ENCODE results near the gene TMLHE. TPM values are rescaled to one million over a fixed set of nuclear protein-coding genes. Genes with fewer than 3 reads are reported as not detected.
"Not testable (repeated sequence)": the region's sequence is repeated elsewhere in the genome, so short reads cannot be mapped to it uniquely, and the experiment has no call there.

The TMLHE gene

DNA sequence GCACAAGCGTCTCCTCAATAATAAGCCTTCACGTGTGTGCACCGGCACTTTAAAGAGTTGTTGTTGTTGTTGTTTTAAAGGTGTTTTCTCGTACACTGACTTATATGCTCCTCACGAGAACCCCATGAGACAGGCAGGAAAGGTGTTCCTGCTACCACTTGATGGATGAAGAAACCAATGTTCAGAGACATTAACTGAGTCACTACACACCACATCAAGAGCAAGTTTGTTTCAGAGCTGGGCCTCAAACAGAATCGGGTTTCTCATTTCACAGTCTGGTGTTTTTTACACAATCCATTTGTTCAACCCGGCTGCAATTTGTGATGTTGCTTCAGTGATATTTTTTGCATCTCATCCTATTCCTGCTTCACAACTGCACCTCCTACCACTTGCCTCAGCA lies 135.6 kb downstream of the TMLHE start:
- not testable (repeated sequence) for H3K9ac ChIP-seq (ENCODE audit: low read depth, low read length); H3K27me3 ChIP-seq (ENCODE audit: control insufficient read depth, insufficient read depth, low read length); H3K4me3 ChIP-seq (ENCODE audit: low read length); H3K36me3 ChIP-seq (ENCODE audit: insufficient read depth, low read length); H3K9me3 ChIP-seq (replicated peaks; ENCODE audit: low read length); H3K4me1 ChIP-seq (ENCODE audit: control insufficient read depth, insufficient read depth, low read length); H3K4me2 ChIP-seq (ENCODE audit: low read length)

DNA sequence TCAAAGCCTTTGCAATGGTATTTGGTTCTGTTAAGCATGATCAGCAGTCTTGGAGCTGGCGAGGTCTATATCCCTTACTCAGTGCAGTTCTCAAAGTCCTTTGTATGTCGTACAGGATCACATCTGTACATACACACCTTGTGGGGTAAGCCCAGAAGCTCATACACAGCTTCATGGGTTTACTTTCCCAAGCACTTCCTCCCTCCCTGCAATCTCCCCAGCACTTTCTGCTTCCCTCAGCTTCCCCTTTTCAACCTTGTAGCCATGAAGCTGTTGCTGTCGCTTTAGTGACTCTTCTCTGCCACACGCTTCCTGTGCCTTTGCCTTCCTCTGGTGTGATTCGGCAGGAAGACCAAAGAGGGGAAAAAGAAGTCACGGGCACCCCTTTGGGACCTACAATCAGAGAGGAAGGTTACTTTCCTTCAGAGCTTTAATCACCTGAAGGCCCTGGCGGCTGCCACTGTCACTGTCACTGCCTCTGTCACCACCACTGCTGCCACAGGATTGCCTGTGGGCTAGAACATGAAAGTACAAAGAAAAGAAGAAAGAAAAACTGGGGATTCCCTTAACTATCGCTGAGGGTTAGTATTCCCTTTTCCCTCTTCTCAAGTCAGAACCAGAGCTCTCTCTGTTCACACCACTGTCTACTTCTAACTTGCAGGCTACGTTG lies 146.3 kb downstream of the TMLHE start:
- not testable (repeated sequence) for H3K9me3 ChIP-seq (replicated peaks; ENCODE audit: low read length); H3K9ac ChIP-seq (ENCODE audit: low read depth, low read length); H3K36me3 ChIP-seq (ENCODE audit: insufficient read depth, low read length); H3K4me3 ChIP-seq (ENCODE audit: low read length); H3K4me1 ChIP-seq (ENCODE audit: control insufficient read depth, insufficient read depth, low read length); H3K27me3 ChIP-seq (ENCODE audit: control insufficient read depth, insufficient read depth, low read length); H3K4me2 ChIP-seq (ENCODE audit: low read length)

DNA sequence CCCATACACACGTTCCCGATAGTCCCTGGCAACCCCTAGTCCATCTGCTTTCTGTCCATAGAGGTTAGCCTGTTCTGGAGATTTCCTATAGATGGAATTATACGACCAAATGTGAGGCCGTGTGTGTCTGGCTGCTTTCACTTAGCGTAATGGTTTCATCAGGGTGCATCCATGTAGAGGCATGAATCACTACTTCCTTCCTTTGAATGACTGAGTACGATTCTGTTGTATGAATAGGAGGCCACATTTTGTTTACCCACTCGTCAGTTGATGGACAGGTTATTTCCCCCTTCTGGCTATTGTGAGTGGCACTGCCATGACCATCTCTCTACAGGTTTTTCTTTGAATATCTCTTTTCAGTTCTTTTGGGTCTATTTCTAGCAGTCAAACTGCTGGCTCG lies 152.3 kb downstream of the TMLHE start:
- not testable (repeated sequence) for H3K4me1 ChIP-seq (ENCODE audit: control insufficient read depth, insufficient read depth, low read length); H3K4me2 ChIP-seq (ENCODE audit: low read length); H3K9ac ChIP-seq (ENCODE audit: low read depth, low read length); H3K36me3 ChIP-seq (ENCODE audit: insufficient read depth, low read length); H3K27me3 ChIP-seq (ENCODE audit: control insufficient read depth, insufficient read depth, low read length); H3K9me3 ChIP-seq (replicated peaks; ENCODE audit: low read length); H3K4me3 ChIP-seq (ENCODE audit: low read length)

DNA sequence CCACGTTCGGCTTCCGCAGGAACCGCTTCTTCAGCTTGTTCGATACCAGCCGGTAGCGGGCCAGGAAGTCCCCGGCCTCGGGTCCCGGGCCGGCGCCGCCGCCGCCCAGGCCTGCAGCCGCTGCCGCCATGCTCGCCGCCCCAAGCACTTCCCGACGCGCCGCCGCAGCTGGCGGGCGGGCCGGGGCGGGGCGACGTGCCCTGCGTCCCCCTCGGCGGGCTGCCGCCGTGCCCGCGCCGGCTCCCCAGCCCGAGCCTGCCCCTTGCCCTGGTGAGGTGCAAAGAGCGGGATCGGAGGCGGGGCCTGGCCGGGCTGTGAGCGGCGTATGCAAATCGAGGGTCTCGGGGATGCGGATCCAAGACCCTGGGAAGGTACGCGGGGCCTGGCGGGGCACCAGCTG lies 154.3 kb downstream of the TMLHE start, which contains the start of gene F8A3:
TSS of gene F8A3 (minus strand) at position 150 of the 400 bp plus-strand sequence. CDS start at position 130, 20 bp downstream.
- H3K4me1 ChIP-seq (ENCODE audit: control insufficient read depth, insufficient read depth, low read length); H3K4me2 ChIP-seq (ENCODE audit: low read length); H3K4me3 ChIP-seq (ENCODE audit: low read length); H3K36me3 ChIP-seq (ENCODE audit: insufficient read depth, low read length); H3K9me3 ChIP-seq (replicated peaks; ENCODE audit: low read length); H3K27me3 ChIP-seq (ENCODE audit: control insufficient read depth, insufficient read depth, low read length); H3K9ac ChIP-seq (ENCODE audit: low read depth, low read length): not testable (repeated sequence)

DNA sequence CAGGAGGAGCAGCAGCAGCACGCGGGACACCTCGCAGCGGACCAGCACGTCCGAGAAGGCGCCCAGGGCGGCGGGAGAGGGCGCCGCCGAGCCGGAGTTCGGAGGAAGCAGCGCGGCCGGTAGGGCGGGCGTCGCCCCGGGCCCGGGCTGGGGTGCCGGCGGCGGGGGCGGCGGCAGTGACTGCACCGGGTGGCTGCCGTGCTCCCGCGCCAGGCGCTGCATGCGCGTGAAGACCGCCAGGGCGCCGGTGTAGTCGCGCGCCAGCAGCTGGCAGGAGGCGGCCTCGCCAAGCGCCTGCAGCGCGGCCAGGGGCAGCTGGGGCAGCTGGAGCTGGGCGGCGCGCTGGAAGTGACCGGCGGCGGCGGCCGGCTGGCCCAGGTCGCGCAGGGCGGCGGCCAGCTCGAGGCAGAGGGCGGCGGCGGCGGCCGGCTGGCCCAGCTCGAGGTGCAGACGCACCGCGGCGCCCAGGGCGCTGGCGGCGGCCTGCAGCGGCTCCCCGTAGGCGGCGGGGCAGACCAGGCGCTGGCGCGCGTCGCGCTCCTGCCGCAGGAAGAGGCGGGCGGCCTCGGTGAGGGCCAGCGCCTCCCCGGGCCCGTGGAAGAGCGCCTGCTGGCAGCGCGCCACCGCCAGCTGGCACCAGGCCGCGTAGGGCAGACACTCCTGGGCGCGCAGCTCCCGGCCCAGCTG lies 154.8 kb downstream of the TMLHE start:
- not testable (repeated sequence) for H3K9me3 ChIP-seq (replicated peaks; ENCODE audit: low read length); H3K27me3 ChIP-seq (ENCODE audit: control insufficient read depth, insufficient read depth, low read length); H3K4me3 ChIP-seq (ENCODE audit: low read length); H3K9ac ChIP-seq (ENCODE audit: low read depth, low read length); H3K36me3 ChIP-seq (ENCODE audit: insufficient read depth, low read length); H3K4me2 ChIP-seq (ENCODE audit: low read length); H3K4me1 ChIP-seq (ENCODE audit: control insufficient read depth, insufficient read depth, low read length)

DNA sequence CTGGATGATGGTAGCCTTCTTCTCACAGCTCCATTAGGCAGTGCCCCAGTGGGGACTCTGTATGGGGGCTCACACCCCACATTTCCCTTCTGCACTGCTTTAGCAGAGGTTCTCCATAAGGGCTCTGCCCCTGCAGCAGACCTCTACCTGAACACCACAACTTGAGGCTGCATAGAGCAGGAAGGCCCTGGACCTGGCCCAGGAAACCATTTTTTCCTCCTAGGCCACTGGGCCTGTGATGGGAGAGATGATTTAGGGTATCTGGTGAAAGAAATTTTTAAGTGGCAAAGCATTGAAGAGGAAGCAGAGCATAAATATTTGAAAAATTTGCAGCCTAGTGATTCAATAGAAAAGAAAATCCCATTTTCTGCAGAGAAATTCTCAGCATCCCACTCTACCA lies 171.7 kb downstream of the TMLHE start:
- H3K9ac ChIP-seq (ENCODE audit: low read depth, low read length): no peak overlapping the region
- no peak overlapping the region for H3K4me2 ChIP-seq (ENCODE audit: low read length)
- no peaks in the 10 kb centered on the region for H3K4me1 ChIP-seq (ENCODE audit: control insufficient read depth, insufficient read depth, low read length)
- H3K9me3 ChIP-seq (replicated peaks; ENCODE audit: low read length): no peaks in the 10 kb centered on the region
- H3K27me3 ChIP-seq (ENCODE audit: control insufficient read depth, insufficient read depth, low read length): no peaks in the 10 kb centered on the region
- H3K4me3 ChIP-seq (ENCODE audit: low read length): no peak overlapping the region
- H3K36me3 ChIP-seq (ENCODE audit: insufficient read depth, low read length): no peaks in the 10 kb centered on the region

Small RNA genes within 50 kb of the gene (small RNA-seq; reads per million reads assigned to genes)
- not detected for gene MIR1184-3

All from skeletal muscle satellite cell (primary cell).